A673 (cell line): Measurements from ENCODE around the gene LKAAEAR1.

ENCODE experiments used
- EZH2 ChIP-seq: fragments of 200-600 bp; sonication (generic); IDR thresholded peaks from 2 replicates; pipeline ENCODE4 v1.6.1; 2017; ENCODE audit warnings: borderline replicate concordance, low read depth, mild to moderate bottlenecking, mixed read lengths, antibody characterized with exemption, low read length; ENCODE audit not compliant: poor library complexity, severe bottlenecking
- TF ChIP-seq, protein P1 (sequence below): fragments of 300-800, 200-600 bp; sonication (generic); conservative IDR thresholded peaks from 2 replicates; pipeline ENCODE4 v1.5.1; 2017; ENCODE audit warnings: low read depth, mild to moderate bottlenecking, antibody characterized with exemption, low read length, moderate library complexity, mixed read lengths

DNA sequence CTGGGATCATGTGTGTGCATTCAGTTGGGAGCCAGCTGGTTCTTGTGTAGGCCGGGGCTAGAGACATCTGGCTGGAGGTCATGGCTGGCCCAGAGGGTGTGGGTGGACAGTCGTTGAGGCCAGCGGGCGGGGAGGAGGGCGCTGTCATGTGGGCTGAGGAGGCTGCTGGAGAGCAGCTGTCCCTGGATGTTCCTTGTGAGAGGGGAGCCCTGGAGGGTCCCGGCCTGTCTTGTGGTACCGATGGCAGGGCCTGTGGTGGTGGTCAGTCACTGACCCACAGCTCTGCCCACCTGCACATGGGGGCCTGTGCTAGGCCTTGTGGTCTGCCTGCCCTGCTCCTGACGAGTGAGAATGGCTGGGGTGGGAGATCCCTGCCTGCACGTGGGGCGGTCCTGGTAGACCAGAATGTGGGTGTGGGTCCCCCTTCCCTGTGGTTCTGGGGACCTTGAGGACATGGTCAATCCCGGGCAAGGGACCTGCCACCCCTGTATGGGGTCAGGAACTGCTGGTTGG is 50.2 kb downstream of the LKAAEAR1 start:
- TF ChIP-seq, protein P1, sequence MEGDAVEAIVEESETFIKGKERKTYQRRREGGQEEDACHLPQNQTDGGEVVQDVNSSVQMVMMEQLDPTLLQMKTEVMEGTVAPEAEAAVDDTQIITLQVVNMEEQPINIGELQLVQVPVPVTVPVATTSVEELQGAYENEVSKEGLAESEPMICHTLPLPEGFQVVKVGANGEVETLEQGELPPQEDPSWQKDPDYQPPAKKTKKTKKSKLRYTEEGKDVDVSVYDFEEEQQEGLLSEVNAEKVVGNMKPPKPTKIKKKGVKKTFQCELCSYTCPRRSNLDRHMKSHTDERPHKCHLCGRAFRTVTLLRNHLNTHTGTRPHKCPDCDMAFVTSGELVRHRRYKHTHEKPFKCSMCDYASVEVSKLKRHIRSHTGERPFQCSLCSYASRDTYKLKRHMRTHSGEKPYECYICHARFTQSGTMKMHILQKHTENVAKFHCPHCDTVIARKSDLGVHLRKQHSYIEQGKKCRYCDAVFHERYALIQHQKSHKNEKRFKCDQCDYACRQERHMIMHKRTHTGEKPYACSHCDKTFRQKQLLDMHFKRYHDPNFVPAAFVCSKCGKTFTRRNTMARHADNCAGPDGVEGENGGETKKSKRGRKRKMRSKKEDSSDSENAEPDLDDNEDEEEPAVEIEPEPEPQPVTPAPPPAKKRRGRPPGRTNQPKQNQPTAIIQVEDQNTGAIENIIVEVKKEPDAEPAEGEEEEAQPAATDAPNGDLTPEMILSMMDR, result no peak
- TF ChIP-seq EZH2, result no peak
